Adrenal gland (tissue), 5 donors: ENCODE data around the gene AFDN.

Experiments
- CTCF ChIP-seq, 6 experiments: fragments of 450-650 bp in 4 of 6; fragments of 200-600 bp in 2 of 6; sonication (generic) in 1 of 6; IDR thresholded peaks; 1 replicate in 5 of 6; 2 replicates in 1 of 6; pipeline versions ENCODE4 v1.5.1 to v1.8.0; 2016 to 2021; ENCODE audit warnings: antibody characterized with exemption in 6 of 6, mild to moderate bottlenecking in 2 of 6, moderate library complexity in 1 of 6
- POLR2A ChIP-seq, 2 donors: fragments of 450-650 bp; IDR thresholded peaks; one replicate each; pipeline ENCODE4 v1.6.1; 2017; ENCODE audit warnings: antibody characterized with exemption in 2 of 2, mild to moderate bottlenecking in 2 of 2, moderate library complexity in 1 of 2
- donor health status: DM: no; HTN: no; CAD: no.

- no peak for TF ChIP-seq CTCF (IDR thresholded peaks at IDR 0.05)
- TF ChIP-seq POLR2A (IDR thresholded peaks at IDR 0.05) = no peak
Measured at GRCh38 chr6:167863897-167864296, 37.2 kb downstream of the AFDN start.
